Measurements from ENCODE around the gene REEP1. TPM values are rescaled to one million over a fixed set of nuclear protein-coding genes. Genes with fewer than 3 reads are reported as not detected.

Gene REEP1
- total RNA-seq, 6 experiments from 2014 or later: 0.61 to 1.8 (median 0.85) TPM

DNA sequence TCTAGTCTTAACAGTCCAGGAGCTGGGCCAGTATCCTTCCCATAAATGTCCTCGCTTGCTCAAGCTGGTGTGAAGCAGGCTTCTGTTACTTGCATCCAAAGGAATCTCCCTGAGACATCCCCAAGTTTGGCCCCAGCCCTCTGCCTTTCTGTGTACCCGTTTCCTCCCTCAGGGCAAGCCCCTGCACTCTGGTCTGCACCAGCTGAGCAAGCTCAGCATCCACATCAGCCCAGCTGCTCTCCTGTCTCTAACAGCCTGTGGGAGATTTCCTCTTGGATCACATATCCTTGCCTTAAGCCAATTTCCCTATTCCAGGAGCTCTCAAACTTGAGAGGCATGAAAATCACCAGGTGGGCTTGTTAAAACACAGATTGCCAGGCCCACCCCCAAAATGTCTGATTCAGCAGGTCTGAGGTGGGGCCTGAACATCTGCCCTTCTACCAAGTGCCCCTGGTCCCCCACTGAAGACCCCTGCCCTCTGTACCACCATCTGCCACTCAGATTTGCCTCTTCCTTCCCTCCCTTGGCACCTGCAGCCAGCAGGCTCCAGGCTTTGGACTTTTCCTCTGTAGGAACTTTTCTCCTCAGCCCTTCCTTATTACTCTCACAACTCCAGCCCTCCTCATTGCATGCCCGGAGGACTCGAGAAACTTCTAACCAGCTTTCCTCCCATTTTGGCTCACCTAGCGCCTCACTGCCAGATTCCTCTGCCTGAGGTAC is 32.1 kb downstream of the REEP1 start:
- DNase-seq (no peak), ATAC-seq (no peak)
- no peaks in the 10 kb centered on the region for H3K36me3 ChIP-seq
- 84% methylated on average over 3 of the region's 5 CpGs for WGBS (ENCODE audit: insufficient coverage, low coverage, low lambda C conversion rate, missing lambda C conversion rate)
- H3K4me1 ChIP-seq: no peaks in the 10 kb centered on the region
- H3K27me3 ChIP-seq: no peaks in the 10 kb centered on the region
- intact Hi-C loops (cut with DNase I): no loop called here
- H3K9me3 ChIP-seq: no peaks in the 10 kb centered on the region
- no peak for TF ChIP-seq POLR2A (IDR thresholded peaks at IDR 0.05)
- TF ChIP-seq, protein P1, sequence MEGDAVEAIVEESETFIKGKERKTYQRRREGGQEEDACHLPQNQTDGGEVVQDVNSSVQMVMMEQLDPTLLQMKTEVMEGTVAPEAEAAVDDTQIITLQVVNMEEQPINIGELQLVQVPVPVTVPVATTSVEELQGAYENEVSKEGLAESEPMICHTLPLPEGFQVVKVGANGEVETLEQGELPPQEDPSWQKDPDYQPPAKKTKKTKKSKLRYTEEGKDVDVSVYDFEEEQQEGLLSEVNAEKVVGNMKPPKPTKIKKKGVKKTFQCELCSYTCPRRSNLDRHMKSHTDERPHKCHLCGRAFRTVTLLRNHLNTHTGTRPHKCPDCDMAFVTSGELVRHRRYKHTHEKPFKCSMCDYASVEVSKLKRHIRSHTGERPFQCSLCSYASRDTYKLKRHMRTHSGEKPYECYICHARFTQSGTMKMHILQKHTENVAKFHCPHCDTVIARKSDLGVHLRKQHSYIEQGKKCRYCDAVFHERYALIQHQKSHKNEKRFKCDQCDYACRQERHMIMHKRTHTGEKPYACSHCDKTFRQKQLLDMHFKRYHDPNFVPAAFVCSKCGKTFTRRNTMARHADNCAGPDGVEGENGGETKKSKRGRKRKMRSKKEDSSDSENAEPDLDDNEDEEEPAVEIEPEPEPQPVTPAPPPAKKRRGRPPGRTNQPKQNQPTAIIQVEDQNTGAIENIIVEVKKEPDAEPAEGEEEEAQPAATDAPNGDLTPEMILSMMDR (IDR thresholded peaks at IDR 0.05): no peak
- H3K4me3 ChIP-seq: no peak overlapping the region
- no peak overlapping the region for H3K27ac ChIP-seq

GRCh38 chr2:86304416-86304815 is 33.0 kb downstream of the REEP1 start:
- ATAC-seq: no peak
- intact Hi-C loops (cut with DNase I): no loop called here
- 83% methylated on average over 3 of the region's 3 CpGs for WGBS (ENCODE audit: insufficient coverage, low coverage, low lambda C conversion rate, missing lambda C conversion rate)

DNA sequence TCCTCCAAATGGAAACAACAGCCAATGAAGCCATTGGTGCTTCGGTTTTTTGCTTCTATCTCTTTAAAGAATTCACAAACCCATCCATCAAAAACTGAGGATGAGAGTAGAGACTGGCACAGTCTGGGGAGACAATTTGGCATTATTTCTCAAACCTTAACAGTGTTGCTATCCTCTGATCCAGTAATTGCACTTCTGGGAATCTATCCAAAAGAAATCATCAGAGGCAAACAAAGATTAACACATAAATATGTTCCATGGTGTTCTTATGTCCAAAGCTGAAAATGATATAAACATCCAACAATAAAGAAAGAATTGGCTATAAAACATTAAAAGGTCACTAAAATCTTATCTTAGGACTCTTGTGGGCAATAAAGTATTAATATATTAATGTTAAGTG is 35.1 kb downstream of the REEP1 start:
- WGBS (ENCODE audit: insufficient coverage, low coverage, low lambda C conversion rate, missing lambda C conversion rate): no CpG with 5 or more reads among the region's 1 CpG
- DNase-seq: no peak
- H3K36me3 ChIP-seq: no peaks in the 10 kb centered on the region
- H3K9me3 ChIP-seq: no peaks in the 10 kb centered on the region
- H3K27me3 ChIP-seq: no peaks in the 10 kb centered on the region
- ATAC-seq: no peak
- no peaks in the 10 kb centered on the region for H3K4me1 ChIP-seq
- no peak overlapping the region for H3K27ac ChIP-seq
- intact Hi-C loops (cut with DNase I): no loop called here
- TF ChIP-seq, protein P1 (IDR thresholded peaks at IDR 0.05): no peak
- no peak for TF ChIP-seq POLR2A (IDR thresholded peaks at IDR 0.05)
- no peak overlapping the region for H3K4me3 ChIP-seq

More at GRCh38 chr2:86304416-86304815, 33.0 kb downstream of the REEP1 start:
- Histone ChIP-seq H3K36me3 (no peaks in the 10 kb centered on the region), H3K27ac (no peak overlapping the region), H3K9me3 (no peaks in the 10 kb centered on the region), H3K27me3 (no peaks in the 10 kb centered on the region), H3K4me3 (no peak overlapping the region), H3K4me1 (no peaks in the 10 kb centered on the region)
- DNase-seq: no peak
- TF ChIP-seq POLR2A (IDR thresholded peaks at IDR 0.05): no peak
- TF ChIP-seq, protein P1 (IDR thresholded peaks at IDR 0.05): no peak

GRCh38 chr2:86301711-86302202 is 35.7 kb downstream of the REEP1 start:
- ATAC-seq (peak; percentile 9 to 41 (median 26)), DNase-seq (no peak)
- no peaks in the 10 kb centered on the region for H3K4me1 ChIP-seq
- H3K36me3 ChIP-seq: no peaks in the 10 kb centered on the region
- no peaks in the 10 kb centered on the region for H3K9me3 ChIP-seq
- H3K27me3 ChIP-seq: no peaks in the 10 kb centered on the region
- WGBS (ENCODE audit: insufficient coverage, low coverage, low lambda C conversion rate, missing lambda C conversion rate): 79% methylated on average over 2 of the region's 3 CpGs
- no peak overlapping the region for H3K27ac ChIP-seq
- no peak overlapping the region for H3K4me3 ChIP-seq
- TF ChIP-seq, protein P1 (IDR thresholded peaks at IDR 0.05): no peak
- no peak for TF ChIP-seq POLR2A (IDR thresholded peaks at IDR 0.05)
- intact Hi-C loops (cut with DNase I): no loop called here
